NT2/D1 (cell line): ENCODE data around the gene ZBTB18.

ENCODE experiments used
- DNase-seq: peaks from one replicate; pipeline ENCODE4 v3.0.0-alpha.2; 2011; ENCODE audit warnings: low read depth, low spot score
- H3K27me3 ChIP-seq: 2 replicates; pipeline ENCODE4 v1.6.0; 2011; ENCODE audit warnings: mild to moderate bottlenecking; ENCODE audit not compliant: insufficient read length, insufficient read depth
- H3K36me3 ChIP-seq: 2 replicates; pipeline ENCODE4 v1.6.1; 2011; ENCODE audit warnings: mild to moderate bottlenecking, low read length, mixed read lengths; ENCODE audit not compliant: insufficient read depth, insufficient read length
- H3K4me1 ChIP-seq: 2 replicates; pipeline ENCODE4 v1.5.1; 2011; ENCODE audit not compliant: insufficient read depth, insufficient read length
- H3K4me3 ChIP-seq: 2 replicates; pipeline ENCODE4 v1.5.1; 2011; ENCODE audit warnings: low read depth; ENCODE audit not compliant: insufficient read length
- H3K9ac ChIP-seq: 2 replicates; pipeline ENCODE4 v1.6.0; 2011; ENCODE audit warnings: low read depth; ENCODE audit not compliant: insufficient read length
- H3K9me3 ChIP-seq: 2 replicates; pipeline ENCODE4 v1.5.1; 2011; ENCODE audit warnings: mild to moderate bottlenecking, low read length; ENCODE audit not compliant: insufficient read depth
- SUZ12 ChIP-seq: IDR thresholded peaks from 2 replicates; pipeline ENCODE4 v1.6.1; 2011; ENCODE audit not compliant: insufficient read length, insufficient read depth; ENCODE audit errors: extremely low read depth
- YY1 ChIP-seq: IDR thresholded peaks from 2 replicates; pipeline ENCODE4 v1.6.1; 2011; ENCODE audit not compliant: insufficient read length, insufficient read depth
- ZNF274 ChIP-seq: IDR thresholded peaks from 2 replicates; pipeline ENCODE4 v1.6.1; 2011; ENCODE audit warnings: mild to moderate bottlenecking, low read depth, low read length

Gene ZBTB18

DNA sequence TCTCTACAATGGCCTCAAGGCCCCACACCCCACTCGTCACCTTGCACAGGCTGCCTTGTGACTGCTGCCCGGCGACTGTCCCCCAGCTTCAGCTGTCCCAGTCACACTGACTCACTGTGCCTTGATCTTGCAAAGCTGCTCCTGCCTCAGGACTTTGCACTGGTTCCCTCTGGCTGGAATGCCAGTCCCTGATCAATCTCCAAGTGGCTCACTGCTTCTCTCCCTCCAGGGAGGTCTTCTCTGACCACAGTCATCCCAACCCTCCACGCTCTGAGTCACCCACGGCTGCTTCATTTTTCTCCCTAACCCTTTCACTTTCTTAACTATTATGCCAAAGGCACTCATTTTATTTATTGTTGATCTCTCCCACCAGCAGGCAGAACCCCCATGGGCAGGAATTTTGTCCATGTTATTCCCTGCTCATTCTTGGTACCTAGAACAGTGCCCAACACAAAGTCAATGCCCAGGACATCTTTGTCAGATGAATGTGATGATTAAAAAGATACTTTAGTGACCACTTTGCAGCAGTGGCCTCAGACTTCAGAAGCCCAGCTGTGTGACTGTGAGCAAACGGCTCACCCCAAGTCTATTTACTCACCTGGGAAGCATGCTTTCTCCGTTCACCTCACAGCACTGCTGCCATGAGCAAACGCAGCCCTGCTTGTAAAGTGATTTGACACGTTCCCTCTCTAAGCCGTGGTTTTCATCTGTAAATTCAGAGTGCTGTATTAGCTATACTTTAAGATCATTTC, 53.4 kb downstream of the ZBTB18 start:
- H3K36me3 ChIP-seq: no peaks in the 10 kb centered on the region
- H3K4me1 ChIP-seq: peaks cover 3% of the 10 kb centered on the region
- no peak overlapping the region for H3K9ac ChIP-seq
- no peaks in the 10 kb centered on the region for H3K27me3 ChIP-seq
- DNase-seq: no peak
- TF ChIP-seq YY1 (no peak), ZNF274 (no peak), SUZ12 (no peak)
- no peak overlapping the region for H3K4me3 ChIP-seq
- H3K9me3 ChIP-seq: 0 out of 2 replicates have a peak, but pooled peaks cover under 1% of the 10 kb centered on the region

DNA sequence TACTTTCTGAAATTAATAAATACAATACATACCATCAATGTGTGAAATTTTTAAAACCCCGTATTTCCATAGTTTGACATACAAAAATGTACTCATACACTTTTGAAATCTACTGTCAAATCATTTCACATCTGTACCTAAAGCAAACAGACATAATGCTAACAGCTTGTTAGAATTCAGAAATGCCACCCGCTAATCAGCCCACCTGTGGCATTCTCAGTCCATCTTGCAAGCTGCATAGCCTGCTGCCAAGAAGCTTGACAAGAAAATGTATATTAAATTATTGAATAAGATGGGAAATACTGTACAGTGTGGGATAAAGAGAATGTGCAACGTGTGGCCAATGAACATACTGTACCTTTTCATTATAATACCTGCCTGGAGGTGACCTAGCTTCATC, 55.1 kb downstream of the ZBTB18 start:
- TF ChIP-seq YY1: no peak
- no peak for TF ChIP-seq SUZ12
- TF ChIP-seq ZNF274: no peak
- H3K9ac ChIP-seq: no peak overlapping the region
- no peak for DNase-seq
- H3K9me3 ChIP-seq: no peaks in the 10 kb centered on the region
- no peaks in the 10 kb centered on the region for H3K27me3 ChIP-seq
- H3K36me3 ChIP-seq: no peaks in the 10 kb centered on the region
- H3K4me1 ChIP-seq: peaks cover under 1% of the 10 kb centered on the region
- H3K4me3 ChIP-seq: no peak overlapping the region
